GM04504 (cell line): ENCODE data around the gene SGCB.

Source experiments
- DNase-seq: peaks from one replicate; pipeline ENCODE4 v3.0.0-alpha.2; 2012; ENCODE audit warnings: low read depth

Gene SGCB

DNA sequence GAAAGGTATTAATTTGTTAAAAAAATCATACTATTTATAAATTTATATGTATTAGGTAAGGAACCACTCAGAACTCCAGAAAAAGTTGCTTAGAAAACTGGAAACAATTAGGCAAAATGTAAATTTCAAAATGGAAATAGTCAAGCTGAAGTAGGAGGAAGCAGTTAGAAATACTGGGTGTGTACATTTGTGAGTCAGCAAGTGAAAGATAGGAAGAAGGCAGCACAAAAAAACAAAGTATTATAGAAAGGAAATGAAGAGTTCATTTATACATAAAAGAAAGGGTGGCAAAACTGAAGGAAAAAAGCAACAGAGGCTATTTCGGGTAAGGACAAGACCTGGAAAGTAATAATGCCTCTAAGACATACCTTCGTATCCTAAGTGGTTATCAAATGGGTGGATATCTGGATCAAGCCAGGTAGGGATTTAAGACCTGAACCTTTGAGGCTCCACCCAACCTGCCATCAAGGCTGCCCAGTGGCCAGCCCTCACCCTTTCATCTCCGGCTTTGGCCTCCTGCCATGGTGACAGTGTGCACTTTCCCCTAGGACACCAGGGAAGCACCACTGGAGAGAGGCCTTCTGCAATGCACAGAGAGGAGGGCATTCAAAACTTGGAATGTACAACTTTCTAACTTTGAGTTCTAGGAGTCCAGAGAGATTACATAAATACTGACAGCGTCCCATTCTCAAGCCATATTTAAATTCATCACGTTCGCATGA is 18.0 kb downstream of the SGCB start, which contains the start of gene LRRC66:
TSS of gene LRRC66 (minus strand) at position 428 of the 722 bp plus-strand sequence. CDS start 2,750 bp downstream, outside the sequence.
- no peak for DNase-seq

DNA sequence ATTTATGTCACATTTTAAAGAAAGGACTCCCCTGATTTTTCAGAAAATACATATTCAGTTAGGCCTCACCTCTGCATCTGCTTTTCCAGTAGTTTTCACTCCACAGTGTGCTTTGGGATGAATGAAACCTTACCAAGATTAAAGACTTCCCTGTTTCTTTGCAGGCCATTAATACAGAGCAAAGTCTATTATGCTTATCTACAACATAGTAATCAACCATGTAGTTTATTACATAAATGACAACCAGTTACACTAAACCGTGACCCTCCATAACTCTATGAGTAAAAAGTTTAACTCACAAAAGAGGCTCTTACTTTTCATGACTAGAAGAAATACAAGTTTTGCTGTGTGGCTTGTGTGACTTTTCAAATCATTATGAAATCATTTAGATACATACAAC is 20.3 kb downstream of the SGCB start:
- DNase-seq, result no peak

DNA sequence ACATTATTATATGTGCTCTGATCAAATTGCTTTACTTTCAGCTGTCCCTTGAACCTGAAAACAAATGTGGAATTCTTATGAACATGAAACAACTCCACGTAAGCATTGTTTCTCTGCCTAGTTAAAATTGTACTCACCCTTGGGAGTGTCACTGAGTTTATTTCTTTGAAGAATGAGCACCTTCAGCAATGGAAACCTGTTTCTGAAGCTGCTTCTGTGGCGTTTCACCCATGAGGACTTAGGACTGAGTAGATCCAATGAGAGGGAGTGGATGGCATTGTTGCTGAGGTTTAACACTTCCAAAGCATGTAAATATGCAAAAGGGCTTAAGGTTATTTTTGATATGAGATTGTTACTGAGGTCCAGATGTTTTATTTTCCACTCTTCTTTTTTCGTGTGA is 21.1 kb downstream of the SGCB start:
- no peak for DNase-seq

- no peak for DNase-seq
These were observed 22.7 kb downstream of the SGCB start for GRCh38 chr4:52015366-52015765.

DNA sequence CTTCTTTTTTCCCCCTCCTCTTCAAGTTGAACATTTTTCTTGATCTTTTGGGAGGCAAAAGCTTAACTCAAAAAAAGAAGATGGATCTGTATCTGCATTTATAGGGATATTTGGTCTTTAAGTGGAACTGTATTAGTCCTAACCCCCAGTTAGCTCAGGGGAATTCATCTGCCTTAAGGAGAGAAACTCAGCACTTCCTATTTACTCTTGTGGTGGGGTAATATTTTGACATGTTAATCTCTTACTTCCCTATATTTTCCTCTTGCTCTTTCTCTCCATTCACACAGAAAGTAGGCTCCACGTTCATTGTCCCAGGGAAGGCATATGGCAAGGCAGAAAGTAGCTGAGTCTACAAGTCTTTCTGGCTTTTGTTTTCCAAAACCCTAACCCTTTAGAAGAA is 23.2 kb downstream of the SGCB start:
- DNase-seq, result no peak

GRCh38 chr4:52012651-52013050 is 25.4 kb downstream of the SGCB start:
- DNase-seq, result no peak

DNA sequence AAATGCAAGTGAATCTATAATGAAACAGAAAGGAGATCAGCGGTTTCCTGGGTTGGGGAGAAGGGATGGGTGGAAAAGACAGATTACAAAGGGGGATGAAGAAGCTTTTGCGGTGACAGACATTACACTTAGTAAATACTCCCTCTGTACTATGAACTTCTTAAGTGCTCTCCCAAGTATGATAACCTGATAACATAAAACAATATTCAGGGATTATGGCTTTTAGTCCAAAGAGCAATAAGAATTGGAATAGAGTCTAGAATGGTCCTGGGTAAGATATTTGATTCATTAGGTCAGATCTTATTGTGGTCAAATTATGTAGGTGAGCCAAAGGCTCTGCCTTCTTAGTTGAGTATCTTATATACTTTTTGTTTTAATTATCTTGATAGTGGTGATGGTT is 27.1 kb downstream of the SGCB start:
- DNase-seq, result no peak

DNA sequence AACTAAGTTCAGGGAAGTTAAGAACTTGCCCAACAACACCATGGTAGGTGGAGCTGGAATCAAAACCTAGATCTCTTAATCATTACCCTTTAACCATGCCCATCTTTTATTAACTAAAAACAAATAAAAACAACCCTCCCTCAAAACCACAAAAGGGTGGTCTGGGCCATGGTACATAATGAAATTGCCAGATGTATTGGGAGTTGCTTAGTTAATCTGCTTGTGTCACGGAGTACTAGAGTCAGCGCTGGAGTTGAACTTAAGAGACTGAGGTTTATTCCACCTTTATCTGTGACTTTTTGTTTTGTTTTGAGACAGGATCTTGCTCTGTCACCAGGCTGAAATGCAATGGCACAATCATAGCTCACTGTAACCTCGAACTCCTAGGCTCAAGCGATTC is 31.2 kb downstream of the SGCB start:
- no peak for DNase-seq

DNA sequence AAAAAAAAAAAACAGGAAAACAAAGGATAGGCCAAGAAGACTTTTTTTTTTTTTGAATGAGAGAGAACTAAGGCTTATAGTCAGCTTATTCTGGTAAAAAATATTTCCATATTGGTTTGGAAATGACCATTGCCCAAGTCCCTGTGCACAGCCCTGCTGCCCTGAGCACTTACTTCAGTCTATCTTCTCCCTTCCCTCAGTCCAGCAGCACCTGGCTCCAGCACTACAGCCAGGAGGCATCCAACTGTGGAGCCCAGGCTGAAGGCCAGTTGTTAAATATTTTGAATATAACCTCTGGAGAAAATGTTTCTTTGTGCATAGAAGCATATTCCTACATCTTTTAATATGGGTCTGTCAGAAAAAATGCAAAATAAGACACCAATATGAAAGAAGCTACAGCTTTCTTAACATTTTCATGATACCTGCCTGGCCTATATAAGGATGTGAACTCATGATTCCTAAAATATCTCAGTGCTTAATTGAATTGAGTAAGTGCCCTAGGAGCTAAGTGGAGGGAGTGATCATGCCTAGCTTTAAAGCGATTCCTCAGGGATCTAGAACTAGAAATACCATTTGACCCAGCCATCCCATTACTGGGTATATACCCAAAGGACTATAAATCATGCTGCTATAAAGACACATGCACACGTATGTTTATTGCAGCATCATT is 32.4 kb downstream of the SGCB start:
- DNase-seq, result no peak

DNA sequence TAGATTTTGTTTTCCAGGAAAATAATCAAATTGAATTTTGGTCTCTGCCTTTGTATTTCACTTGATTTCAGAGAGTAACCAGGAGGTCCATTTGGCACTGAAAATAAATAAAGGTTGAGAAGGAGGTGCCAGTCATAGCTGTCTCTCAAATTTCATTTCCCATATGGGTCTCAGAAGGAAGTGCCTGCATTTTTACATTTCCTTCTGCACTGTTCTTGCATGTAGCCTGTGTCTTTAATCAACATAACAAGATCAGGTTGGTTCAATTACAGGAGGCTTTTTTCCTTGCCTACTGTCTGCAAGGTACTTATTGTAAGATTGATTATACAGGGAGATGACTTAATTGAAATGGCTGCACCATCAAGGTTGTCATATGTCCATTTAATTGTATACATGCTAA is 33.7 kb downstream of the SGCB start:
- DNase-seq, result no peak

GRCh38 chr4:52001616-52002015 is 36.5 kb downstream of the SGCB start:
- no peak for DNase-seq

GRCh38 chr4:51999250-51999649 is 38.8 kb downstream of the SGCB start:
- no peak for DNase-seq

DNA sequence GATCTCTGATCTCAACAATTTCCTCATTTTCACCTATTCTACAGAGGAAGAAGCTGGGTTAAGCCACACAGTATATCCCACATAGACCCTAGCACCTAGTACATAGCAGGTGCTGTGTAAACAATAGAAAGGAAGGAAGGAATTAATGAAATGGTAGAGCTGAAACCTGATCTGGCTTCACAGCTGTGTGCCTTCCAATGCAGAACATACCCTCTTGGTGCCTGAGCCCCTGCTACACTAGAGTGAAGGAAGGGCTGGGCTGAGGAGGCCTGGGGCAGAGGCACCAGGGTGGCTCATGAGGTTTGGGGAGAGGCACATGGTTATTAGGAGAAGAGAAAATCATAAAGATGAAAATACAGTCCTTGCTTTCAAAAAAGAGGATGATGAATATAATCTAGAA is 39.3 kb downstream of the SGCB start:
- no peak for DNase-seq

DNA sequence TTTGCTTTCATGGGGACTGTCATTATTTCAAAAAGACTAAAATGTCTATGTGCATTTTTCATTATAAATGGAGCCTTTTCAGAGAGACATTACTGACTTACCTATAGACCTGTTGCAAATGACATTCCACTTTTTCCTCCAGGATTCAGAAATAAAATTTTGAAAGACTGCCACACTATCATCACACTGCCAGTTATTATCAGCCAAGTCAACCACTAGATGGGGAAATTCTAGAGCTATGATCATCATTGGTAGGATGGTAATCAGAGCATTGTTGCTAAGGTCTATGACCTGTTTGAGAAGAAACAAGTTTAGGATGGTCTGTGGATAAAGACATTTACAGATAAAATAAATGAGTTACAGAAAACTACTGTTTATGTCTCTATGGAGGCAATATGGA is 40.5 kb downstream of the SGCB start:
- DNase-seq, result no peak

- no peak for DNase-seq
These were observed 42.4 kb downstream of the SGCB start for GRCh38 chr4:51995647-51996220.
